ACC112 (cell line): ENCODE measurements around the gene C10orf90.
A peak's percentile ranks its signal among the peaks of the same experiment; 100 is the strongest.

Experiments
- H2AFZ ChIP-seq: fragments of 200-600 bp; sonication (generic); one replicate; pipeline ENCODE4 v1.6.0; 2017; ENCODE audit warnings: antibody characterized with exemption, low read length; ENCODE audit not compliant: unreplicated experiment
- H3K27ac ChIP-seq: fragments of 200-600 bp; sonication (generic); 2 replicates; pipeline ENCODE4 v1.5.1; 2014; ENCODE audit warnings: low read depth, mild to moderate bottlenecking, antibody characterized with exemption, low read length, moderate library complexity
- H3K27me3 ChIP-seq: fragments of 200-600 bp; sonication (generic); 2 replicates; pipeline ENCODE4 v1.6.1; 2014; ENCODE audit warnings: mild to moderate bottlenecking, antibody characterized with exemption, low read length, moderate library complexity, mixed read lengths; ENCODE audit not compliant: insufficient read depth
- H3K36me3 ChIP-seq: fragments of 200-600 bp; sonication (generic); 2 replicates; pipeline ENCODE4 v1.6.1; 2016; ENCODE audit warnings: mild to moderate bottlenecking, antibody characterized with exemption, low read length, moderate library complexity, mixed read lengths; ENCODE audit not compliant: insufficient read depth
- H3K4me1 ChIP-seq: fragments of 200-600 bp; sonication (generic); one replicate; pipeline ENCODE4 v1.6.1; 2016; ENCODE audit warnings: low read length, mixed read lengths; ENCODE audit not compliant: insufficient read depth, unreplicated experiment, control insufficient read depth
- H3K4me3 ChIP-seq: fragments of 200-600 bp; sonication (generic); 2 replicates; pipeline ENCODE4 v1.5.1; 2014; ENCODE audit warnings: mild to moderate bottlenecking, low read depth, low read length
- H3K79me2 ChIP-seq: fragments of 200-600 bp; sonication (generic); one replicate; pipeline ENCODE4 v1.6.0; 2016; ENCODE audit warnings: low read length; ENCODE audit not compliant: control insufficient read depth, unreplicated experiment, insufficient read depth

C10orf90 gene

GRCh38 chr10:126661841-126662515 lies 8.5 kb downstream of the C10orf90 start:
- no peaks in the 10 kb centered on the region for H3K27me3 ChIP-seq
- H3K4me3 ChIP-seq = no peak overlapping the region
- no peaks in the 10 kb centered on the region for H3K79me2 ChIP-seq
- H3K36me3 ChIP-seq = no peaks in the 10 kb centered on the region
- no peak overlapping the region for H2AFZ ChIP-seq
- peaks cover 33% of the 10 kb centered on the region for H3K4me1 ChIP-seq
- H3K27ac ChIP-seq = peak overlapping the region; percentile 97

- Histone ChIP-seq H3K4me1 (peaks cover 33% of the 10 kb centered on the region), H3K27ac (peak overlapping the region; percentile 97), H3K27me3 (no peaks in the 10 kb centered on the region), H2AFZ (no peak overlapping the region), H3K4me3 (no peak overlapping the region), H3K36me3 (no peaks in the 10 kb centered on the region), H3K79me2 (no peaks in the 10 kb centered on the region)
These were observed 9.1 kb downstream of the C10orf90 start for GRCh38 chr10:126661356-126661755.

- Histone ChIP-seq H3K4me3 (no peak overlapping the region), H3K4me1 (peaks cover 33% of the 10 kb centered on the region), H3K36me3 (no peaks in the 10 kb centered on the region), H3K79me2 (no peaks in the 10 kb centered on the region), H3K27me3 (no peaks in the 10 kb centered on the region), H3K27ac (no peak overlapping the region), H2AFZ (no peak overlapping the region)
These were observed 10.7 kb downstream of the C10orf90 start for GRCh38 chr10:126659750-126660149.

DNA sequence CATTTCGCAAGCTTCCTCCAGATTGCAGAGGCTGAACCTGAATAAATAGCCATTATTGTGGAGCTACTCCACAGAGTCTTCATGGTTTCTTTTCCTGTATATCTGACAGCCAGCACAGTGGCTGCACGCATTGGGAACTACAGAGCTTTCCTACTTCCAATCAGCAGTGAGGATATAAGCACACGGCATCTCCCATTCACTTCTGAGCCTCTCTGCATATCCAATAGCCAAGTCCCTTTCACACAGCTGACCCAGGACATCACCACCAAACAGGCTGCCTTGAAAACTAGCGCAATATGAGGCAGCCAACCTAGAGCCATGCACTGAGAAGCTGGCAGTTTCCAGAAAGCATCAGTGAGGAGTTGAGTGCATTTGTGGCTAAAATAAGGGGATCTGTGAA lies 11.6 kb downstream of the C10orf90 start:
- Histone ChIP-seq H3K4me3 (no peak overlapping the region), H3K4me1 (peaks cover 25% of the 10 kb centered on the region), H3K27me3 (peaks cover under 1% of the 10 kb centered on the region; the same call in 1 of the 2 replicates), H2AFZ (no peak overlapping the region), H3K27ac (no peak overlapping the region), H3K79me2 (no peaks in the 10 kb centered on the region), H3K36me3 (no peaks in the 10 kb centered on the region)

GRCh38 chr10:126654579-126654978 lies 15.9 kb downstream of the C10orf90 start:
- peaks cover 7% of the 10 kb centered on the region; the same call in 1 of the 2 replicates for H3K27me3 ChIP-seq
- H3K79me2 ChIP-seq = no peaks in the 10 kb centered on the region
- no peak overlapping the region for H3K27ac ChIP-seq
- no peak overlapping the region for H3K4me3 ChIP-seq
- H3K4me1 ChIP-seq = no peaks in the 10 kb centered on the region
- H2AFZ ChIP-seq = no peak overlapping the region
- no peaks in the 10 kb centered on the region for H3K36me3 ChIP-seq

DNA sequence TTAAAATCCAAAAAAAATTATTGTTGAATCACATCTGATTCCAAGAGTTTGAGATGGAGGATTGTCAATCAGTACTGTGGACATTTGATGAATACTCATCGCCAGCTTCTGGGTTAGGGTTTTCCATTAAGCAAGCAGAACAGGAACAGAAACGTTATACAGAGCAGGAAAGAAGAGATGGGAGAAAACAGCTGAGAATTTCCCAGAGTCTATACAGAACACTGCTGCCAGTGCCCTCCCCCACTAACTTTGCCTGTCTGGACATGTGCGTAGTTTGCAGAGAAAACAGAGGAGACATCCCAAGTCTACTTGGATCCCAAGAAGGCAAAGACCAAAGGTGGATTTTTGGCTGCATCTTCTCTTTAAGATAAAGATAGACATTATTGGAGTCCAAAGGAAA lies 19.0 kb downstream of the C10orf90 start:
- Histone ChIP-seq H2AFZ (no peak overlapping the region), H3K79me2 (no peaks in the 10 kb centered on the region), H3K27me3 (peaks cover 7% of the 10 kb centered on the region; the same call in 1 of the 2 replicates), H3K4me3 (no peak overlapping the region), H3K27ac (no peak overlapping the region), H3K36me3 (no peaks in the 10 kb centered on the region), H3K4me1 (peaks cover 7% of the 10 kb centered on the region)

DNA sequence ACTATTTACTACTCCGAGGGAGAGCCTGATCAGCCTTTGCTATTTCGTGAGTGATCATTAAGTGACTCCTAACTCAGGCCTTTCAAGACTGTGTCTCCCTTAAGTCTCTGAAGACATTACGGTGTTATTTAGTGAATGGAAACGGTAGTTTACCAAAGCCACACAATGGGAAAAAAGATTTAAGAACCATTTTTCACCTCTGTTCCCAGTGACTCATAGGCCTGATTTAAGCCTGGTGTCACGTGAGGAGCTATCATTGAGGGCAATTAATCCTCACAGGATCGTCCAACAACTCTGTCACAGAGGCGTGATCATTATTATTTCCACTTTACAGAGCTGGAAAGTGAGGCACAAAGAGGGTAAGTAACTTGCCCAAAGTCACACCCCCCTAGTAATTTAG lies 20.3 kb downstream of the C10orf90 start:
- H2AFZ ChIP-seq = no peak overlapping the region
- H3K27me3 ChIP-seq = peaks cover 7% of the 10 kb centered on the region; the same call in 1 of the 2 replicates
- H3K27ac ChIP-seq = no peak overlapping the region
- H3K36me3 ChIP-seq = no peaks in the 10 kb centered on the region
- no peaks in the 10 kb centered on the region for H3K79me2 ChIP-seq
- peaks cover 15% of the 10 kb centered on the region for H3K4me1 ChIP-seq
- H3K4me3 ChIP-seq = no peak overlapping the region

DNA sequence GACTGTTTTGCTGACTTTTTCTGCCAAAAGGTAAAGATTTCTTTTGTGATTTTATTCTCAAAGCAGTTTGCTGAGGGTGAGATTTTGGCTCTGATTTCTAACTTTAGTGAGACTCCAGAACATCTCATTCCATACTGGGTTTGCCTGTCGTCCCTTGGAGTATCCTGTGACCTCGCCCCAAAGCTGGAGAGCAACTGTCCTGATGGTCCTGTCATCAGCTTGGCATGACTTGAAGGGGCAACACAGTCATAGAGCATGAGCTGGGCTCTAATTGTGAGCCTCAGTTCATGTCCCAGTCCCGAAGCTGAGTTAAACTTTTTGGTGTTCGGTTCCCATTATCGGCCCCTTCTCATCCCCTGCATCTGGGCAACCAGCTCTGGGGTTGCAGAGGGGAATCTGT lies 23.4 kb downstream of the C10orf90 start:
- Histone ChIP-seq H3K27me3 (no peaks in the 10 kb centered on the region), H2AFZ (no peak overlapping the region), H3K36me3 (no peaks in the 10 kb centered on the region), H3K79me2 (no peaks in the 10 kb centered on the region), H3K4me3 (no peak overlapping the region), H3K27ac (peak overlapping the region; percentile 32), H3K4me1 (peaks cover 15% of the 10 kb centered on the region)

- no peaks in the 10 kb centered on the region for H3K27me3 ChIP-seq
- H3K79me2 ChIP-seq = no peaks in the 10 kb centered on the region
- no peak overlapping the region for H3K4me3 ChIP-seq
- peaks cover 15% of the 10 kb centered on the region for H3K4me1 ChIP-seq
- H3K27ac ChIP-seq = peak overlapping the region; percentile 32; the same call in 1 of the 2 replicates
- no peak overlapping the region for H2AFZ ChIP-seq
- H3K36me3 ChIP-seq = no peaks in the 10 kb centered on the region
These were observed 24.4 kb downstream of the C10orf90 start for GRCh38 chr10:126646110-126646509.

GRCh38 chr10:126640401-126640800 lies 30.1 kb downstream of the C10orf90 start:
- Histone ChIP-seq H3K36me3 (no peaks in the 10 kb centered on the region), H2AFZ (no peak overlapping the region), H3K79me2 (no peaks in the 10 kb centered on the region), H3K4me3 (no peak overlapping the region), H3K27ac (no peak overlapping the region), H3K4me1 (peaks cover 9% of the 10 kb centered on the region), H3K27me3 (no peaks in the 10 kb centered on the region)

DNA sequence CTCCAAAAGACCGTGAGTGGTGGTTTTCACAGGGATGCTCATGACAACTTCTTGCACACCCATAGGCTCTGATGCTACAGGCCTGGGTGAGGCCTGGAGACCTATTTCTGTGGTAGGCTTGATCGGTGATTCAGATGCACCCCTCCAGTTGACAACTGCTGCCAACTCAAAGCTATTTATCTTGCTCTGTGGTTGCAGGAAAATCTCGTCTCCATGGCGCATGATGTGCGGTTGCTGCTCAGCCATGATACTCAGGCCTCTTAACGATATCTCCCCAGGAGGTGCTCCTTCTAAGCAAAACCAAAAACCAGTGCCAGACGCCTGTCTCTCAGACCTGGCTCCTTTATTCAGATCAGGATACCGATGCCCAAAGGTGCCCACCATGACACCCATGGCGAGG lies 31.4 kb downstream of the C10orf90 start:
- H3K4me1 ChIP-seq = peaks cover 7% of the 10 kb centered on the region
- 0 out of 2 replicates have a peak, but pooled peaks cover 1% of the 10 kb centered on the region for H3K27me3 ChIP-seq
- H3K79me2 ChIP-seq = no peaks in the 10 kb centered on the region
- no peak overlapping the region for H3K4me3 ChIP-seq
- H3K27ac ChIP-seq = no peak overlapping the region
- H2AFZ ChIP-seq = no peak overlapping the region
- H3K36me3 ChIP-seq = no peaks in the 10 kb centered on the region
